HepG2 (cell line): ENCODE measurements around the gene MRPL48. TPM values are rescaled to one million over a fixed set of nuclear protein-coding genes. Genes with fewer than 3 reads are reported as not detected.
A peak's percentile ranks its signal among the peaks of the same experiment; 100 is the strongest.

Source experiments
- CBX2 ChIP-seq, 2 experiments: fragments of 200-600 bp in 1 of 2; sonication (generic); formaldehyde crosslinking in 1 of 2; IDR thresholded peaks; 2 replicates each; pipeline versions ENCODE4 v1.7.0 to v1.8.1; 2018 to 2022; ENCODE audit warnings: low read depth in 2 of 2, low read length in 1 of 2, mild to moderate bottlenecking in 1 of 2, missing genetic modification reagents in 1 of 2
- CC2D1A ChIP-seq: sonication (generic); formaldehyde crosslinking; IDR thresholded peaks from 2 replicates; pipeline ENCODE4 v1.8.1; 2023; ENCODE audit warnings: mild to moderate bottlenecking, missing genetic modification reagents
- FOXK1 ChIP-seq: sonication (generic); formaldehyde crosslinking; IDR thresholded peaks from 2 replicates; pipeline ENCODE4 v1.4.0; 2020; ENCODE audit warnings: low read depth, missing genetic modification reagents, borderline replicate concordance
- ISL2 ChIP-seq: sonication (generic); formaldehyde crosslinking; IDR thresholded peaks from 2 replicates; pipeline ENCODE4 v1.5.0; 2020; ENCODE audit warnings: missing genetic modification reagents
- JUN ChIP-seq: sonication (generic); formaldehyde crosslinking; IDR thresholded peaks from 2 replicates; pipeline ENCODE4 v1.4.0; 2020; ENCODE audit warnings: mild to moderate bottlenecking, missing genetic modification reagents
- NRL ChIP-seq: sonication (generic); formaldehyde crosslinking; IDR thresholded peaks from 2 replicates; pipeline ENCODE4 v1.5.0; 2020; ENCODE audit warnings: missing genetic modification reagents, mild to moderate bottlenecking, moderate library complexity, borderline replicate concordance
- POLR2AphosphoS2 ChIP-seq: IDR thresholded peaks from 2 replicates; pipeline ENCODE4 v1.6.1; 2011; ENCODE audit warnings: low read depth, low read length, improper control_type of control experiment
- RARA ChIP-seq: IDR thresholded peaks from 2 replicates; pipeline ENCODE4 v1.6.1; 2016; ENCODE audit warnings: missing genetic modification reagents, missing compliant biosample characterization
- SATB2 ChIP-seq: sonication (generic); formaldehyde crosslinking; IDR thresholded peaks from 2 replicates; pipeline ENCODE4 v1.5.0; 2020; ENCODE audit warnings: missing genetic modification reagents
- TBP ChIP-seq: sonication (generic); formaldehyde crosslinking; IDR thresholded peaks from 2 replicates; pipeline ENCODE4 v1.5.0; 2020; ENCODE audit warnings: missing genetic modification reagents
- YEATS4 ChIP-seq: sonication (generic); formaldehyde crosslinking; IDR thresholded peaks from 2 replicates; pipeline ENCODE4 v1.4.0; 2020; ENCODE audit warnings: missing genetic modification reagents, borderline replicate concordance
- YY1 ChIP-seq: IDR thresholded peaks from 2 replicates; pipeline ENCODE4 v1.6.1; 2011; ENCODE audit warnings: low read length, low read depth, moderate library complexity, mild to moderate bottlenecking; ENCODE audit not compliant: insufficient read depth, insufficient replicate concordance
- ZIK1 ChIP-seq: sonication (generic); formaldehyde crosslinking; IDR thresholded peaks from 2 replicates; pipeline ENCODE4 v1.5.0; 2020; ENCODE audit warnings: mild to moderate bottlenecking, low read depth, missing genetic modification reagents, borderline replicate concordance
- ZNF138 ChIP-seq: sonication (generic); formaldehyde crosslinking; IDR thresholded peaks from 2 replicates; pipeline ENCODE4 v1.5.0; 2020; ENCODE audit warnings: mild to moderate bottlenecking, low read depth, missing genetic modification reagents
- ZNF558 ChIP-seq: sonication (generic); formaldehyde crosslinking; IDR thresholded peaks from 2 replicates; pipeline ENCODE4 v1.9.0; 2022; ENCODE audit warnings: mild to moderate bottlenecking, missing genetic modification reagents, borderline replicate concordance
- ZNF678 ChIP-seq: sonication (generic); formaldehyde crosslinking; IDR thresholded peaks from 2 replicates; pipeline ENCODE4 v1.4.0; 2020; ENCODE audit warnings: mild to moderate bottlenecking, missing genetic modification reagents
- ZNF772 ChIP-seq: sonication (generic); formaldehyde crosslinking; IDR thresholded peaks from 2 replicates; pipeline ENCODE4 v1.5.0; 2020; ENCODE audit warnings: mild to moderate bottlenecking, missing genetic modification reagents
- ZNF792 ChIP-seq: IDR thresholded peaks from 2 replicates; pipeline ENCODE4 v1.6.1; 2016
- polyA plus RNA-seq, 8 experiments: library from polyadenylated mRNA; depleted of rRNA in 3 of 8; stranded (reverse) in 7 of 8; unstranded in 1 of 8; fragments of >200 nt; fragmentation: Illumina TruSeq in 4 of 8; extraction: Trizol in 4 of 8; gene quantifications; 2 replicates each; pipeline versions ENCODE4 v1.2.1 to v1.2.3, GENCODE V29; 2011 to 2016; ENCODE audit warnings: low read depth in 4 of 8, missing spikeins in 1 of 8, mixed read lengths in 1 of 8; ENCODE audit not compliant: insufficient read depth in 1 of 8
- total RNA-seq, 5 experiments: library from RNA; depleted of rRNA; stranded (reverse); fragments of >200 nt; fragmentation: Illumina TruSeq; extraction: Trizol; gene quantifications; 2 replicates each; pipeline ENCODE4 v1.2.3, GENCODE V29; 2016; ENCODE audit warnings: low read depth in 1 of 5
- TF ChIP-seq, protein P1 (sequence below): sonication (generic); formaldehyde crosslinking; IDR thresholded peaks from 2 replicates; pipeline ENCODE4 v1.5.1; 2020; ENCODE audit warnings: mild to moderate bottlenecking, missing genetic modification reagents, borderline replicate concordance
- TF ChIP-seq, protein P2 (sequence below): sonication (generic); formaldehyde crosslinking; IDR thresholded peaks from 2 replicates; pipeline ENCODE4 v1.5.0; 2020; ENCODE audit warnings: missing genetic modification reagents
- TF ChIP-seq, protein P3 (sequence below): sonication (generic); formaldehyde crosslinking; IDR thresholded peaks from 2 replicates; pipeline ENCODE4 v1.4.0; 2020; ENCODE audit warnings: missing genetic modification reagents
- TF ChIP-seq, protein P4 (sequence below): sonication (generic); formaldehyde crosslinking; IDR thresholded peaks from 2 replicates; pipeline ENCODE4 v1.5.0; 2020; ENCODE audit warnings: missing genetic modification reagents

Gene MRPL48
- total and polyA plus RNA-seq, 2 of the 13 experiments (the other 11 are each of a cell fraction or from before 2014, with no cell fraction given), result 61.2 to 67.9 TPM

DNA sequence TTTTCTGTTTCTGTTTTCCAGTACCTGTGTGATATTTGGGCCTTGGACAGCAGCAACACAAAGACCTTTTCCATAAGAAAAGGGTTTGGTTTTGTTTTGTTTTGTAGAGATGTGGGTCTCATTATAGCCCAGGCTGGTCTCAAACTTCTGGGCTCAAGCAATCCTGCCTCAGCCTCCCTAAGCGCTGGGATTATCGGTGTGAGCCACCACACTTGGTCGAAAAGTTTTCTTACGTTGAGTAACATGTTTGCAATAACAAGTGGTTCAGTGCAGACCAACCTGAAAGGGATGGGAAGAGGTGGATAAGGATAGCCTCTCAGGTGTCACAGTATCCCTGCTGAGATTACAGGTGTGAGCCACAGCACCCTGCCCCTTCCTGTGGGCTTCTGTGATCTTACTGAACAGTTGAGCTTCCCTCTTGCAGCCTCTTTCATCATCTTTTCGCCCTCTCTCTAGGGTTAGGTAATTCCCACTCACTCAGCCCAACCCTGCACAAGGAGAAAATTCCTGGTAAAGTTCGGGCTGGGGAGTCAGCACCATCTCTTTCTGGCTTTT is 3.5 kb upstream of the MRPL48 start (continued):
- TF ChIP-seq, protein P1, sequence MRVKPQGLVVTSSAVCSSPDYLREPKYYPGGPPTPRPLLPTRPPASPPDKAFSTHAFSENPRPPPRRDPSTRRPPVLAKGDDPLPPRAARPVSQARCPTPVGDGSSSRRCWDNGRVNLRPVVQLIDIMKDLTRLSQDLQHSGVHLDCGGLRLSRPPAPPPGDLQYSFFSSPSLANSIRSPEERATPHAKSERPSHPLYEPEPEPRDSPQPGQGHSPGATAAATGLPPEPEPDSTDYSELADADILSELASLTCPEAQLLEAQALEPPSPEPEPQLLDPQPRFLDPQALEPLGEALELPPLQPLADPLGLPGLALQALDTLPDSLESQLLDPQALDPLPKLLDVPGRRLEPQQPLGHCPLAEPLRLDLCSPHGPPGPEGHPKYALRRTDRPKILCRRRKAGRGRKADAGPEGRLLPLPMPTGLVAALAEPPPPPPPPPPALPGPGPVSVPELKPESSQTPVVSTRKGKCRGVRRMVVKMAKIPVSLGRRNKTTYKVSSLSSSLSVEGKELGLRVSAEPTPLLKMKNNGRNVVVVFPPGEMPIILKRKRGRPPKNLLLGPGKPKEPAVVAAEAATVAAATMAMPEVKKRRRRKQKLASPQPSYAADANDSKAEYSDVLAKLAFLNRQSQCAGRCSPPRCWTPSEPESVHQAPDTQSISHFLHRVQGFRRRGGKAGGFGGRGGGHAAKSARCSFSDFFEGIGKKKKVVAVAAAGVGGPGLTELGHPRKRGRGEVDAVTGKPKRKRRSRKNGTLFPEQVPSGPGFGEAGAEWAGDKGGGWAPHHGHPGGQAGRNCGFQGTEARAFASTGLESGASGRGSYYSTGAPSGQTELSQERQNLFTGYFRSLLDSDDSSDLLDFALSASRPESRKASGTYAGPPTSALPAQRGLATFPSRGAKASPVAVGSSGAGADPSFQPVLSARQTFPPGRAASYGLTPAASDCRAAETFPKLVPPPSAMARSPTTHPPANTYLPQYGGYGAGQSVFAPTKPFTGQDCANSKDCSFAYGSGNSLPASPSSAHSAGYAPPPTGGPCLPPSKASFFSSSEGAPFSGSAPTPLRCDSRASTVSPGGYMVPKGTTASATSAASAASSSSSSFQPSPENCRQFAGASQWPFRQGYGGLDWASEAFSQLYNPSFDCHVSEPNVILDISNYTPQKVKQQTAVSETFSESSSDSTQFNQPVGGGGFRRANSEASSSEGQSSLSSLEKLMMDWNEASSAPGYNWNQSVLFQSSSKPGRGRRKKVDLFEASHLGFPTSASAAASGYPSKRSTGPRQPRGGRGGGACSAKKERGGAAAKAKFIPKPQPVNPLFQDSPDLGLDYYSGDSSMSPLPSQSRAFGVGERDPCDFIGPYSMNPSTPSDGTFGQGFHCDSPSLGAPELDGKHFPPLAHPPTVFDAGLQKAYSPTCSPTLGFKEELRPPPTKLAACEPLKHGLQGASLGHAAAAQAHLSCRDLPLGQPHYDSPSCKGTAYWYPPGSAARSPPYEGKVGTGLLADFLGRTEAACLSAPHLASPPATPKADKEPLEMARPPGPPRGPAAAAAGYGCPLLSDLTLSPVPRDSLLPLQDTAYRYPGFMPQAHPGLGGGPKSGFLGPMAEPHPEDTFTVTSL, result no peak
- TF ChIP-seq CC2D1A (CRISPR knock-in tag) (0 out of 2 replicates have a peak, but pooled peaks have one; percentile 34), NRL (CRISPR knock-in tag) (no peak), ZIK1 (no peak), ZNF558 (CRISPR knock-in tag) (no peak), POLR2AphosphoS2 (no peak), ZNF138 (CRISPR knock-in tag) (no peak), SATB2 (CRISPR knock-in tag) (no peak), ISL2 (CRISPR knock-in tag) (no peak), RARA (CRISPR knock-in tag) (peak; percentile 42; the same call in 1 of the 2 replicates), FOXK1 (0 out of 2 replicates have a peak, but pooled peaks have one; percentile 22), YEATS4 (CRISPR knock-in tag) (no peak; the same call in 1 of the 2 replicates), ZNF792 (CRISPR knock-in tag) (no peak), YY1 (no peak), CBX2 (IDR thresholded peaks at IDR 0.05; ENCODE audit: low read depth, low read length) (no peak), CBX2 (CRISPR knock-in tag; IDR thresholded peaks at IDR 0.05; ENCODE audit: low read depth) (no peak), JUN (CRISPR knock-in tag) (no peak), TBP (CRISPR knock-in tag) (no peak), ZNF772 (CRISPR knock-in tag) (0 out of 2 replicates have a peak, but pooled peaks have one; percentile 41), ZNF678 (CRISPR knock-in tag) (no peak)
- TF ChIP-seq, protein P2, sequence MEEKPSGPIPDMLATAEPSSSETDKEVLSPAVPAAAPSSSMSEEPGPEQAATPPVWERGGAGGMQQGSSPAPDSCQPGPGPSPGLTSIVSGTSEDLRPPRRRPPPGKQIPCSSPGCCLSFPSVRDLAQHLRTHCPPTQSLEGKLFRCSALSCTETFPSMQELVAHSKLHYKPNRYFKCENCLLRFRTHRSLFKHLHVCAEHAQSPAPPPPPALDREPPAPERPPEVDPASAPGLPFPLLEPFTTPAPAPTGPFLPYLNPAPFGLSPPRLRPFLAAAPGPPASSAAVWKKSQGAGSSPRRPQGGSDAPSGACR, result no peak
- TF ChIP-seq, protein P3, sequence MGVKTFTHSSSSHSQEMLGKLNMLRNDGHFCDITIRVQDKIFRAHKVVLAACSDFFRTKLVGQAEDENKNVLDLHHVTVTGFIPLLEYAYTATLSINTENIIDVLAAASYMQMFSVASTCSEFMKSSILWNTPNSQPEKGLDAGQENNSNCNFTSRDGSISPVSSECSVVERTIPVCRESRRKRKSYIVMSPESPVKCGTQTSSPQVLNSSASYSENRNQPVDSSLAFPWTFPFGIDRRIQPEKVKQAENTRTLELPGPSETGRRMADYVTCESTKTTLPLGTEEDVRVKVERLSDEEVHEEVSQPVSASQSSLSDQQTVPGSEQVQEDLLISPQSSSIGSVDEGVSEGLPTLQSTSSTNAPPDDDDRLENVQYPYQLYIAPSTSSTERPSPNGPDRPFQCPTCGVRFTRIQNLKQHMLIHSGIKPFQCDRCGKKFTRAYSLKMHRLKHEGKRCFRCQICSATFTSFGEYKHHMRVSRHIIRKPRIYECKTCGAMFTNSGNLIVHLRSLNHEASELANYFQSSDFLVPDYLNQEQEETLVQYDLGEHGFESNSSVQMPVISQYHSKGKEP (CRISPR knock-in tag), result no peak
- TF ChIP-seq, protein P4, sequence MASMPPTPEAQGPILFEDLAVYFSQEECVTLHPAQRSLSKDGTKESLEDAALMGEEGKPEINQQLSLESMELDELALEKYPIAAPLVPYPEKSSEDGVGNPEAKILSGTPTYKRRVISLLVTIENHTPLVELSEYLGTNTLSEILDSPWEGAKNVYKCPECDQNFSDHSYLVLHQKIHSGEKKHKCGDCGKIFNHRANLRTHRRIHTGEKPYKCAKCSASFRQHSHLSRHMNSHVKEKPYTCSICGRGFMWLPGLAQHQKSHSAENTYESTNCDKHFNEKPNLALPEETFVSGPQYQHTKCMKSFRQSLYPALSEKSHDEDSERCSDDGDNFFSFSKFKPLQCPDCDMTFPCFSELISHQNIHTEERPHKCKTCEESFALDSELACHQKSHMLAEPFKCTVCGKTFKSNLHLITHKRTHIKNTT (CRISPR knock-in tag), result no peak
